SU-DHL-6 (cell line): ENCODE results near the gene CIT.

Source experiments
- H2AFZ ChIP-seq: fragments of 200-600 bp; sonication (generic); 2 replicates; pipeline ENCODE4 v1.6.1; 2014; ENCODE audit warnings: low read depth, mild to moderate bottlenecking, moderate library complexity, mixed read lengths, antibody characterized with exemption, low read length; ENCODE audit not compliant: severe bottlenecking
- H3F3A ChIP-seq: fragments of 200-600 bp; shearing (Covaris generic); 2 replicates; pipeline ENCODE4 v1.6.0; 2016; ENCODE audit warnings: antibody characterized with exemption, mild to moderate bottlenecking; ENCODE audit not compliant: insufficient read depth
- H3K27ac ChIP-seq: fragments of 200-600 bp; sonication (generic); 2 replicates; pipeline ENCODE4 v1.5.1; 2016; ENCODE audit warnings: low read depth, mild to moderate bottlenecking, low read length, moderate library complexity, mixed read lengths
- H3K27me3 ChIP-seq: fragments of 200-600 bp; sonication (generic), shearing (Covaris generic); 2 replicates; pipeline ENCODE4 v1.6.0; 2014; ENCODE audit warnings: mild to moderate bottlenecking, low read length
- H3K36me3 ChIP-seq: fragments of 200-600 bp; sonication (generic); 2 replicates; pipeline ENCODE4 v1.6.1; 2014; ENCODE audit warnings: mild to moderate bottlenecking, low read length, mixed read lengths
- H3K4me2 ChIP-seq: fragments of 300-600, 200-600 bp; shearing (Covaris generic), sonication (generic); 2 replicates; pipeline ENCODE4 v1.6.0; 2014; ENCODE audit warnings: low read length, low read depth, mild to moderate bottlenecking; ENCODE audit not compliant: poor library complexity, severe bottlenecking
- H3K4me3 ChIP-seq: fragments of 200-600 bp; sonication (generic); 2 replicates; pipeline ENCODE4 v1.5.1; 2014; ENCODE audit warnings: antibody characterized with exemption, low read length, mild to moderate bottlenecking, mixed read lengths; ENCODE audit not compliant: insufficient read depth, poor library complexity, severe bottlenecking
- H3K79me2 ChIP-seq: fragments of 200-600 bp; sonication (generic); 2 replicates; pipeline ENCODE4 v1.6.1; 2014; ENCODE audit warnings: mild to moderate bottlenecking, low read length, moderate library complexity; ENCODE audit not compliant: insufficient read depth
- H3K9ac ChIP-seq: fragments of 200-600 bp; sonication (generic); 2 replicates; pipeline ENCODE4 v1.7.0; 2014; ENCODE audit warnings: mild to moderate bottlenecking, low read length
- H3K9me2 ChIP-seq: fragments of 200-600 bp; sonication (generic); replicated peaks from 2 replicates; pipeline ENCODE4 v1.6.1; 2014; ENCODE audit warnings: low read length; ENCODE audit not compliant: insufficient read depth
- H3K9me3 ChIP-seq: fragments of 200-600 bp; sonication (generic); 2 replicates; pipeline ENCODE4 v1.6.1; 2014; ENCODE audit warnings: low read length, mixed read lengths; ENCODE audit not compliant: insufficient read depth
- H4K20me1 ChIP-seq: fragments of 200-600 bp; sonication (generic); 2 replicates; pipeline ENCODE4 v1.6.1; 2014; ENCODE audit warnings: low read depth, mild to moderate bottlenecking, antibody characterized with exemption, low read length, moderate library complexity, mixed read lengths
- CTCF ChIP-seq: fragments of 200-600 bp; sonication (generic); IDR thresholded peaks from one replicate; pipeline ENCODE4 v1.5.1; 2017; ENCODE audit warnings: antibody characterized with exemption, mild to moderate bottlenecking, low read length, moderate library complexity; ENCODE audit not compliant: insufficient read depth, poor library complexity, severe bottlenecking
- EZH2phosphoT487 ChIP-seq: fragments of 200-600 bp; sonication (generic), shearing (Covaris generic); conservative IDR thresholded peaks from 2 replicates; pipeline ENCODE4 v1.6.1; 2018; ENCODE audit warnings: mild to moderate bottlenecking, antibody characterized with exemption, low read length, moderate library complexity, mixed read lengths

Gene CIT

DNA sequence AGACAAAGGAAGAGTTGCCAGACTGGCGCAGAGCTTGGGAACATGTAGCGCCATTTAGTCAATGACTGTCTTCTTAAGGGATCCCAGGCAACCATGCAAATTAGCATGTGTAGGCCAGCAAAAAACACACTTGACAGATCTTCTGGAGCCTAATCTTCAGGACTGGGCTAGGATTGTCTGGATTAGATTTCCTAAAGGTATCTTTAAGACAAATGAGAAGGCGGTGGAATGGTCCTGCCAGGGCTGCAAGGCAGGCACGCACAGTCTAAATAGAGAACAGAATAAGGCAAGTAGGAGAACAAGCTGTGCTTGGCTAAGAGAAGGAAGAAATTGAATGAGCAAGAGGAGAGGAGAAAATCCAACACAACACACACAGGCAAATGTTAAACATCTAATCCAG, 80.0 kb downstream of the CIT start:
- Histone ChIP-seq H3K79me2 (no peaks in the 10 kb centered on the region), H3K9me2 (no peaks in the 10 kb centered on the region), H3K4me3 (no peak overlapping the region), H4K20me1 (no peaks in the 10 kb centered on the region), H3K9me3 (no peaks in the 10 kb centered on the region), H3K9ac (no peak overlapping the region), H3F3A (no peaks in the 10 kb centered on the region), H3K4me2 (no peak overlapping the region), H2AFZ (no peak overlapping the region), H3K36me3 (0 out of 2 replicates have a peak, but pooled peaks cover 3% of the 10 kb centered on the region), H3K27me3 (no peaks in the 10 kb centered on the region), H3K27ac (no peak overlapping the region)
- no peak for TF ChIP-seq CTCF
- no peak for TF ChIP-seq EZH2phosphoT487

GRCh38 chr12:119796292-119796691, 80.8 kb downstream of the CIT start:
- H3K27me3 ChIP-seq = no peaks in the 10 kb centered on the region
- H3K27ac ChIP-seq = no peak overlapping the region
- no peak overlapping the region for H3K9ac ChIP-seq
- H3K36me3 ChIP-seq = 0 out of 2 replicates have a peak, but pooled peaks cover 3% of the 10 kb centered on the region
- TF ChIP-seq EZH2phosphoT487 (no peak), CTCF (no peak)
- H2AFZ ChIP-seq = no peak overlapping the region
- no peaks in the 10 kb centered on the region for H3K9me3 ChIP-seq
- H3K79me2 ChIP-seq = no peaks in the 10 kb centered on the region
- no peaks in the 10 kb centered on the region for H3K9me2 ChIP-seq
- H3F3A ChIP-seq = no peaks in the 10 kb centered on the region
- H3K4me3 ChIP-seq = no peak overlapping the region
- no peaks in the 10 kb centered on the region for H4K20me1 ChIP-seq
- no peak overlapping the region for H3K4me2 ChIP-seq

DNA sequence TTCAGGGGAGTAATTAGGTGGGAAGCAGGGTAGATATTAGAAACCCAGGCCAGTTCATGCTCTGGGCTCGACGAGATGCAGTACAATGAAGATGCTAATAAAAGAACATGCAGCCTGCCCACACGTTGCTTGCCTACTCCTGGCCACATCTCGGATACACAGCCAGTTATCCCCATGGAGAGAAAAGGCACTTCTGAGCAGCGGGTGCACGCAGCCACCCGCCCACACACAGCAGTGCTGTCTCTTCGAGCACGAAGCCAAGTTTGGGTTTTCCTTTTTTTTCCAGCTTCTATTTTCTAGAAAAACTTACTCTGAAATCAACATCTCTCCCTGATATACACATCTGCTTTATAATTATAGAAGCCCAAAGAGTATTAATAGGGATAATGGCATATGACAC, 85.7 kb downstream of the CIT start:
- no peaks in the 10 kb centered on the region for H3K9me2 ChIP-seq
- H3K36me3 ChIP-seq = 0 out of 2 replicates have a peak, but pooled peaks cover 3% of the 10 kb centered on the region
- no peaks in the 10 kb centered on the region for H3K9me3 ChIP-seq
- no peaks in the 10 kb centered on the region for H3K27me3 ChIP-seq
- no peaks in the 10 kb centered on the region for H4K20me1 ChIP-seq
- H3K9ac ChIP-seq = no peak overlapping the region
- H3F3A ChIP-seq = no peaks in the 10 kb centered on the region
- no peak overlapping the region for H2AFZ ChIP-seq
- no peak overlapping the region for H3K4me2 ChIP-seq
- no peak overlapping the region for H3K4me3 ChIP-seq
- no peaks in the 10 kb centered on the region for H3K79me2 ChIP-seq
- H3K27ac ChIP-seq = no peak overlapping the region
- no peak for TF ChIP-seq EZH2phosphoT487
- TF ChIP-seq CTCF = no peak

DNA sequence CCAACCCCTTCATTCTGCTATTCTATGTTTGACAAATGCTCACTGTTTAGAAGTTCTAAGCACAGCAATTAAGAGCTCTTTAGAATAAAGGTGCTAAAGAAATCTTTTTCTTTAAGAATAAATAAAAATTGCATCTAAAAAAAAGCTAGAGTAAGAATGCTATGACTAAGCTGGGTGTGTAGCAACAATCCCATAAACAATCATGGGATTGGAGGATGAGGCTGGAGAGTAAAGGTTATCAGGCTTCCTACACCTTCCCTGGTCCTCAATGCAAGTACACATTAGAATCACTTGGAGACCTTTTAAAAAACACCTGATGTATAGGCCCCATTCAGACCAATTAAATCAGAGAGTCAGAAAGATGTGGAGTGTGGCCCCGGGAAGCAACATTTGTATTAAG, 88.3 kb downstream of the CIT start:
- Histone ChIP-seq H2AFZ (no peak overlapping the region), H3K79me2 (no peaks in the 10 kb centered on the region), H4K20me1 (no peaks in the 10 kb centered on the region), H3K36me3 (no peaks in the 10 kb centered on the region), H3K27ac (no peak overlapping the region), H3K27me3 (no peaks in the 10 kb centered on the region), H3F3A (no peaks in the 10 kb centered on the region), H3K9ac (no peak overlapping the region), H3K9me2 (no peaks in the 10 kb centered on the region), H3K9me3 (no peaks in the 10 kb centered on the region), H3K4me3 (no peak overlapping the region), H3K4me2 (no peak overlapping the region)
- TF ChIP-seq CTCF (no peak), EZH2phosphoT487 (no peak)
